ENCODE results near the gene KRT3.

KRT3 gene

GRCh38 chr12:52788876-52789636 lies 6.9 kb downstream of the KRT3 start:
- TF ChIP-seq FOXM1 (IDR thresholded peaks at IDR 0.05; ENCODE audit: borderline replicate concordance, low read depth), result no peak
- no peak for TF ChIP-seq NFIC (IDR thresholded peaks at IDR 0.05)

- no peak for TF ChIP-seq TCF12 (IDR thresholded peaks at IDR 0.05; ENCODE audit: low read depth)
- no peak for TF ChIP-seq REST (IDR thresholded peaks at IDR 0.05; ENCODE audit: low read depth)
- TF ChIP-seq YY1 (IDR thresholded peaks at IDR 0.05; ENCODE audit: low read depth), result no peak
- TF ChIP-seq EGR1 (IDR thresholded peaks at IDR 0.05), result no peak
- no peak for TF ChIP-seq EP300 (IDR thresholded peaks at IDR 0.05; ENCODE audit: borderline replicate concordance)
- TF ChIP-seq FOXM1 (IDR thresholded peaks at IDR 0.05; ENCODE audit: borderline replicate concordance, low read depth), result no peak
Observed at GRCh38 chr12:52788192-52788875, 7.6 kb downstream of the KRT3 start.

- TF ChIP-seq NFIC (IDR thresholded peaks at IDR 0.05) (no peak), CEBPB (IDR thresholded peaks at IDR 0.05) (no peak), YY1 (IDR thresholded peaks at IDR 0.05; ENCODE audit: low read depth) (no peak), TEAD4 (IDR thresholded peaks at IDR 0.05) (no peak), TCF12 (IDR thresholded peaks at IDR 0.05; ENCODE audit: low read depth) (no peak), USF1 (IDR thresholded peaks at IDR 0.05) (no peak), FOXM1 (IDR thresholded peaks at IDR 0.05; ENCODE audit: borderline replicate concordance, low read depth) (no peak), EP300 (IDR thresholded peaks at IDR 0.05; ENCODE audit: borderline replicate concordance) (no peak), RAD21 (IDR thresholded peaks at IDR 0.05; ENCODE audit: low read depth) (no peak), MAX (IDR thresholded peaks at IDR 0.05) (no peak), TAF1 (IDR thresholded peaks at IDR 0.05; ENCODE audit: low read depth) (no peak), ZBTB7A (IDR thresholded peaks at IDR 0.05; ENCODE audit: low read depth) (no peak), CREB1 (IDR thresholded peaks at IDR 0.05; ENCODE audit: low read depth) (no peak), EGR1 (IDR thresholded peaks at IDR 0.05) (no peak), REST (IDR thresholded peaks at IDR 0.05; ENCODE audit: low read depth) (no peak)
Observed at GRCh38 chr12:52787324-52788191, 8.4 kb downstream of the KRT3 start.

GRCh38 chr12:52784909-52785308 lies 11.0 kb downstream of the KRT3 start:
- no peak for TF ChIP-seq EGR1 (IDR thresholded peaks at IDR 0.05)

- TF ChIP-seq FOXM1 (IDR thresholded peaks at IDR 0.05; ENCODE audit: borderline replicate concordance, low read depth) (no peak), TAF1 (IDR thresholded peaks at IDR 0.05; ENCODE audit: low read depth) (no peak), EP300 (IDR thresholded peaks at IDR 0.05; ENCODE audit: borderline replicate concordance) (no peak), USF1 (IDR thresholded peaks at IDR 0.05) (no peak), TCF12 (IDR thresholded peaks at IDR 0.05; ENCODE audit: low read depth) (no peak), MAX (IDR thresholded peaks at IDR 0.05) (no peak), CEBPB (IDR thresholded peaks at IDR 0.05) (no peak), RAD21 (IDR thresholded peaks at IDR 0.05; ENCODE audit: low read depth) (no peak), NFIC (IDR thresholded peaks at IDR 0.05) (no peak), TEAD4 (IDR thresholded peaks at IDR 0.05) (no peak), YY1 (IDR thresholded peaks at IDR 0.05; ENCODE audit: low read depth) (no peak), CREB1 (IDR thresholded peaks at IDR 0.05; ENCODE audit: low read depth) (no peak), ZBTB7A (IDR thresholded peaks at IDR 0.05; ENCODE audit: low read depth) (no peak)
Observed at GRCh38 chr12:52783563-52784316, 12.2 kb downstream of the KRT3 start.

Data from Ishikawa (cell line).